Endothelial cell (in vitro differentiated cells): ENCODE results near the gene NADSYN1. TPM values are rescaled to one million over a fixed set of nuclear protein-coding genes. Genes with fewer than 3 reads are reported as not detected.
"Not testable (repeated sequence)": the region's sequence is repeated elsewhere in the genome, so short reads cannot be mapped to it uniquely, and the experiment has no call there.

ENCODE experiments used
- DNase-seq: peaks from one replicate; pipeline ENCODE4 v3.0.0; 2021; ENCODE audit warnings: low spot score
- H3K27ac Mint-ChIP-seq: one replicate; pipeline ENCODE4 v1.8.0; 2021; ENCODE audit warnings: mixed read lengths, inconsistent platforms; ENCODE audit not compliant: unreplicated experiment
- H3K27me3 Mint-ChIP-seq: one replicate; pipeline ENCODE4 v1.8.0; 2021; ENCODE audit warnings: mild to moderate bottlenecking, moderate library complexity, mixed read lengths, inconsistent platforms; ENCODE audit not compliant: unreplicated experiment
- H3K36me3 Mint-ChIP-seq: one replicate; pipeline ENCODE4 v1.8.0; 2021; ENCODE audit warnings: mild to moderate bottlenecking, low read depth, mixed read lengths, inconsistent platforms; ENCODE audit not compliant: unreplicated experiment
- H3K4me1 Mint-ChIP-seq: one replicate; pipeline ENCODE4 v1.8.0; 2021; ENCODE audit warnings: mild to moderate bottlenecking, mixed read lengths, inconsistent platforms; ENCODE audit not compliant: unreplicated experiment
- H3K4me3 Mint-ChIP-seq: one replicate; pipeline ENCODE4 v1.8.0; 2021; ENCODE audit warnings: mild to moderate bottlenecking, mixed read lengths, inconsistent platforms; ENCODE audit not compliant: unreplicated experiment
- H3K9me3 Mint-ChIP-seq: one replicate; pipeline ENCODE4 v1.8.0; 2021; ENCODE audit warnings: mixed read lengths, inconsistent platforms; ENCODE audit not compliant: unreplicated experiment
- CTCF ChIP-seq: fragments of 200-600 bp; sonication (generic); IDR thresholded peaks from one replicate; pipeline ENCODE4 v1.5.0; 2021; ENCODE audit warnings: antibody characterized with exemption; ENCODE audit not compliant: unreplicated experiment
- total RNA-seq: library from RNA; stranded (reverse); fragmentation: NEBNext Ultra II Directional; extraction: Animal tissue kit (Norgen Biotek cat#: 25700); gene quantifications from one replicate; pipeline ENCODE4 v1.2.1, GENCODE V29; 2021; ENCODE audit not compliant: unreplicated experiment

The NADSYN1 gene
- total RNA-seq, 1 donor from 2014 or later = 69.0 TPM

- no peak for DNase-seq
- Mint-ChIP-seq H3K27ac (no peak overlapping the region), H3K9me3 (no peaks in the 10 kb centered on the region), H3K27me3 (peaks cover 1% of the 10 kb centered on the region), H3K4me1 (peaks cover 17% of the 10 kb centered on the region), H3K4me3 (no peak overlapping the region), H3K36me3 (no peaks in the 10 kb centered on the region)
- no peak for TF ChIP-seq CTCF
Measured at GRCh38 chr11:71530602-71531001, 77.6 kb downstream of the NADSYN1 start.

- peaks cover 13% of the 10 kb centered on the region for H3K4me1 Mint-ChIP-seq
- no peak for TF ChIP-seq CTCF
- H3K4me3 Mint-ChIP-seq = no peak overlapping the region
- H3K27ac Mint-ChIP-seq = no peak overlapping the region
- H3K9me3 Mint-ChIP-seq = no peaks in the 10 kb centered on the region
- H3K36me3 Mint-ChIP-seq = no peaks in the 10 kb centered on the region
- H3K27me3 Mint-ChIP-seq = peaks cover 1% of the 10 kb centered on the region
- DNase-seq = no peak
Measured at GRCh38 chr11:71532036-71532610, 79.1 kb downstream of the NADSYN1 start.

- H3K4me3 Mint-ChIP-seq, H3K27me3 Mint-ChIP-seq, H3K36me3 Mint-ChIP-seq, H3K27ac Mint-ChIP-seq, H3K4me1 Mint-ChIP-seq, DNase-seq, H3K9me3 Mint-ChIP-seq: not testable (repeated sequence)
Measured at GRCh38 chr11:71534711-71535608, 82.0 kb downstream of the NADSYN1 start.

GRCh38 chr11:71535825-71536224 lies 82.8 kb downstream of the NADSYN1 start:
- peaks cover 7% of the 10 kb centered on the region for H3K4me1 Mint-ChIP-seq
- peaks cover 3% of the 10 kb centered on the region for H3K9me3 Mint-ChIP-seq
- peaks cover 2% of the 10 kb centered on the region for H3K27me3 Mint-ChIP-seq
- H3K36me3 Mint-ChIP-seq = peaks cover 3% of the 10 kb centered on the region
- no peak for DNase-seq
- no peak for TF ChIP-seq CTCF
- H3K4me3 Mint-ChIP-seq = no peak overlapping the region
- H3K27ac Mint-ChIP-seq = no peak overlapping the region

GRCh38 chr11:71537537-71537936 lies 84.5 kb downstream of the NADSYN1 start:
- peaks cover 2% of the 10 kb centered on the region for H3K27me3 Mint-ChIP-seq
- H3K9me3 Mint-ChIP-seq = peaks cover 6% of the 10 kb centered on the region
- no peak for DNase-seq
- peaks cover 7% of the 10 kb centered on the region for H3K4me1 Mint-ChIP-seq
- no peak for TF ChIP-seq CTCF
- H3K4me3 Mint-ChIP-seq = no peak overlapping the region
- H3K27ac Mint-ChIP-seq = no peak overlapping the region
- peaks cover 4% of the 10 kb centered on the region for H3K36me3 Mint-ChIP-seq

- not testable (repeated sequence) for H3K9me3 Mint-ChIP-seq, H3K27me3 Mint-ChIP-seq, H3K4me3 Mint-ChIP-seq, H3K27ac Mint-ChIP-seq, H3K36me3 Mint-ChIP-seq, H3K4me1 Mint-ChIP-seq, DNase-seq
Measured at GRCh38 chr11:71537977-71538665, 85.1 kb downstream of the NADSYN1 start, which contains the start of gene KRTAP5-8. KRTAP5-8 (plus strand) TSS chr11:71538025; CDS start chr11:71538056, 31 bp downstream.
